ENCODE results near the gene SUFU.

- TF ChIP-seq SUZ12 (IDR thresholded peaks at IDR 0.05; ENCODE audit: extremely low read depth, insufficient read depth, insufficient read length) (no peak), ZNF274 (IDR thresholded peaks at IDR 0.05; ENCODE audit: low read depth, low read length) (no peak), YY1 (IDR thresholded peaks at IDR 0.05; ENCODE audit: insufficient read depth, insufficient read length) (no peak)
These were observed 30.6 kb downstream of the SUFU start for GRCh38 chr10:102534333-102534732.
